ENCODE measurements around the gene SLC7A6. TPM values are rescaled to one million over a fixed set of nuclear protein-coding genes. Genes with fewer than 3 reads are reported as not detected.
A peak's percentile ranks its signal among the peaks of the same experiment; 100 is the strongest.

Gene SLC7A6
- total and polyA plus RNA-seq, 2 of the 13 experiments (the other 11 are each of a cell fraction or from before 2014, with no cell fraction given) = 35.8 to 70.8 TPM

DNA sequence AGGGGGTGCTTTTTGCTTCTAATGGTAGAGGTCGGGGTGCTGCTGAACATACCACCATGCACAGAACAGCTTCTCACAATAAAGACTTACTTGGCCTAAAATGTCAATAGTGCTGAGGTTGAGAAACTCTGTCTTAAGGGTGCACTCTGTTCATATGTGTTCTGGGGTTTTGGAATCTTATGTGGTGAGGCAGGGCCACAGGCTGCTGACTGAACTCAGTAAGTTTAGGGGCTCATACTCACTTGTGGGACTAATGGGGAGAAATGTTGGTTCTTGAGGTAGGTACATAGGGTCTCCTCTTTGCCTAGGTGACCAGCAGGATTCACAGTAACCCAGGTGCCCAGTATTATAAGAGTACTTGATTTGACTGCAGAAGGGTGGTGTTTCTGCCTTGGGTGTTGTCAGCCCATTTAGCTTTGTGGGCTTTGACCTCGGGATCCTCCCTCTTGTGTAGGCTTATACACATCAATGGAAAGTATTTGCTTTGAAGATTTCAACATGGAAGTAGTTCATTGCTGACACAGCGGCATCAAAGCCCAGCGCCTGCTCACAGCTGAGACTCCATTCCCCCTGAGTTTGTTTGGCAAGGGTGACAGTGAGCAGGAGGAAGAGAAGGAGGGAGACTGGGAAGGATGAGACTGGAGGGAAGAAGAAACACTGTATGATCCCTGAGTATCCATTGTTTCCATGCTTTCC is 17.2 kb downstream of the SLC7A6 start (continued):
- TF ChIP-seq, protein P1, sequence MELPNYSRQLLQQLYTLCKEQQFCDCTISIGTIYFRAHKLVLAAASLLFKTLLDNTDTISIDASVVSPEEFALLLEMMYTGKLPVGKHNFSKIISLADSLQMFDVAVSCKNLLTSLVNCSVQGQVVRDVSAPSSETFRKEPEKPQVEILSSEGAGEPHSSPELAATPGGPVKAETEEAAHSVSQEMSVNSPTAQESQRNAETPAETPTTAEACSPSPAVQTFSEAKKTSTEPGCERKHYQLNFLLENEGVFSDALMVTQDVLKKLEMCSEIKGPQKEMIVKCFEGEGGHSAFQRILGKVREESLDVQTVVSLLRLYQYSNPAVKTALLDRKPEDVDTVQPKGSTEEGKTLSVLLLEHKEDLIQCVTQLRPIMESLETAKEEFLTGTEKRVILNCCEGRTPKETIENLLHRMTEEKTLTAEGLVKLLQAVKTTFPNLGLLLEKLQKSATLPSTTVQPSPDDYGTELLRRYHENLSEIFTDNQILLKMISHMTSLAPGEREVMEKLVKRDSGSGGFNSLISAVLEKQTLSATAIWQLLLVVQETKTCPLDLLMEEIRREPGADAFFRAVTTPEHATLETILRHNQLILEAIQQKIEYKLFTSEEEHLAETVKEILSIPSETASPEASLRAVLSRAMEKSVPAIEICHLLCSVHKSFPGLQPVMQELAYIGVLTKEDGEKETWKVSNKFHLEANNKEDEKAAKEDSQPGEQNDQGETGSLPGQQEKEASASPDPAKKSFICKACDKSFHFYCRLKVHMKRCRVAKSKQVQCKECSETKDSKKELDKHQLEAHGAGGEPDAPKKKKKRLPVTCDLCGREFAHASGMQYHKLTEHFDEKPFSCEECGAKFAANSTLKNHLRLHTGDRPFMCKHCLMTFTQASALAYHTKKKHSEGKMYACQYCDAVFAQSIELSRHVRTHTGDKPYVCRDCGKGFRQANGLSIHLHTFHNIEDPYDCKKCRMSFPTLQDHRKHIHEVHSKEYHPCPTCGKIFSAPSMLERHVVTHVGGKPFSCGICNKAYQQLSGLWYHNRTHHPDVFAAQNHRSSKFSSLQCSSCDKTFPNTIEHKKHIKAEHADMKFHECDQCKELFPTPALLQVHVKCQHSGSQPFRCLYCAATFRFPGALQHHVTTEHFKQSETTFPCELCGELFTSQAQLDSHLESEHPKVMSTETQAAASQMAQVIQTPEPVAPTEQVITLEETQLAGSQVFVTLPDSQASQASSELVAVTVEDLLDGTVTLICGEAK (IDR thresholded peaks at IDR 0.05) = no peak
- TF ChIP-seq, protein P1 (CRISPR knock-in tag; IDR thresholded peaks at IDR 0.05) = no peak; the same call in 1 of the 2 replicates
- TF ChIP-seq, protein P2, sequence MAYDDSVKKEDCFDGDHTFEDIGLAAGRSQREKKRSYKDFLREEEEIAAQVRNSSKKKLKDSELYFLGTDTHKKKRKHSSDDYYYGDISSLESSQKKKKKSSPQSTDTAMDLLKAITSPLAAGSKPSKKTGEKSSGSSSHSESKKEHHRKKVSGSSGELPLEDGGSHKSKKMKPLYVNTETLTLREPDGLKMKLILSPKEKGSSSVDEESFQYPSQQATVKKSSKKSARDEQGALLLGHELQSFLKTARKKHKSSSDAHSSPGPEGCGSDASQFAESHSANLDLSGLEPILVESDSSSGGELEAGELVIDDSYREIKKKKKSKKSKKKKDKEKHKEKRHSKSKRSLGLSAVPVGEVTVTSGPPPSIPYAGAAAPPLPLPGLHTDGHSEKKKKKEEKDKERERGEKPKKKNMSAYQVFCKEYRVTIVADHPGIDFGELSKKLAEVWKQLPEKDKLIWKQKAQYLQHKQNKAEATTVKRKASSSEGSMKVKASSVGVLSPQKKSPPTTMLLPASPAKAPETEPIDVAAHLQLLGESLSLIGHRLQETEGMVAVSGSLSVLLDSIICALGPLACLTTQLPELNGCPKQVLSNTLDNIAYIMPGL (CRISPR knock-in tag; IDR thresholded peaks at IDR 0.05; ENCODE audit: borderline replicate concordance in 1 of 2, low read depth in 1 of 2) = peak; percentile 67 to 69; a peak in 3 of 4 replicates
- peak; percentile 96 for TF ChIP-seq RCOR2 (CRISPR knock-in tag; IDR thresholded peaks at IDR 0.05)
- peak; percentile 96 for TF ChIP-seq NCOR1 (IDR thresholded peaks at IDR 0.05; ENCODE audit: borderline replicate concordance, low read length)
- peak; percentile 89; the same call in 1 of the 2 replicates for TF ChIP-seq ZNF788 (CRISPR knock-in tag; IDR thresholded peaks at IDR 0.05; ENCODE audit: borderline replicate concordance)
- TF ChIP-seq, protein P3, sequence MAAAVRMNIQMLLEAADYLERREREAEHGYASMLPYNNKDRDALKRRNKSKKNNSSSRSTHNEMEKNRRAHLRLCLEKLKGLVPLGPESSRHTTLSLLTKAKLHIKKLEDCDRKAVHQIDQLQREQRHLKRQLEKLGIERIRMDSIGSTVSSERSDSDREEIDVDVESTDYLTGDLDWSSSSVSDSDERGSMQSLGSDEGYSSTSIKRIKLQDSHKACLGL (CRISPR knock-in tag; IDR thresholded peaks at IDR 0.05) = no peak
- TF ChIP-seq TBX3 (IDR thresholded peaks at IDR 0.05; ENCODE audit: borderline replicate concordance) = peak; percentile 86
- no peak for TF ChIP-seq ZNF17 (CRISPR knock-in tag; IDR thresholded peaks at IDR 0.05)
- no peak for TF ChIP-seq PRDM4 (CRISPR knock-in tag; IDR thresholded peaks at IDR 0.05; ENCODE audit: borderline replicate concordance)
- TF ChIP-seq, protein P4, sequence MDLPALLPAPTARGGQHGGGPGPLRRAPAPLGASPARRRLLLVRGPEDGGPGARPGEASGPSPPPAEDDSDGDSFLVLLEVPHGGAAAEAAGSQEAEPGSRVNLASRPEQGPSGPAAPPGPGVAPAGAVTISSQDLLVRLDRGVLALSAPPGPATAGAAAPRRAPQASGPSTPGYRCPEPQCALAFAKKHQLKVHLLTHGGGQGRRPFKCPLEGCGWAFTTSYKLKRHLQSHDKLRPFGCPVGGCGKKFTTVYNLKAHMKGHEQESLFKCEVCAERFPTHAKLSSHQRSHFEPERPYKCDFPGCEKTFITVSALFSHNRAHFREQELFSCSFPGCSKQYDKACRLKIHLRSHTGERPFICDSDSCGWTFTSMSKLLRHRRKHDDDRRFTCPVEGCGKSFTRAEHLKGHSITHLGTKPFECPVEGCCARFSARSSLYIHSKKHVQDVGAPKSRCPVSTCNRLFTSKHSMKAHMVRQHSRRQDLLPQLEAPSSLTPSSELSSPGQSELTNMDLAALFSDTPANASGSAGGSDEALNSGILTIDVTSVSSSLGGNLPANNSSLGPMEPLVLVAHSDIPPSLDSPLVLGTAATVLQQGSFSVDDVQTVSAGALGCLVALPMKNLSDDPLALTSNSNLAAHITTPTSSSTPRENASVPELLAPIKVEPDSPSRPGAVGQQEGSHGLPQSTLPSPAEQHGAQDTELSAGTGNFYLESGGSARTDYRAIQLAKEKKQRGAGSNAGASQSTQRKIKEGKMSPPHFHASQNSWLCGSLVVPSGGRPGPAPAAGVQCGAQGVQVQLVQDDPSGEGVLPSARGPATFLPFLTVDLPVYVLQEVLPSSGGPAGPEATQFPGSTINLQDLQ (CRISPR knock-in tag; IDR thresholded peaks at IDR 0.05) = no peak
